ENCODE measurements around the gene UNC13D.

UNC13D gene

DNA sequence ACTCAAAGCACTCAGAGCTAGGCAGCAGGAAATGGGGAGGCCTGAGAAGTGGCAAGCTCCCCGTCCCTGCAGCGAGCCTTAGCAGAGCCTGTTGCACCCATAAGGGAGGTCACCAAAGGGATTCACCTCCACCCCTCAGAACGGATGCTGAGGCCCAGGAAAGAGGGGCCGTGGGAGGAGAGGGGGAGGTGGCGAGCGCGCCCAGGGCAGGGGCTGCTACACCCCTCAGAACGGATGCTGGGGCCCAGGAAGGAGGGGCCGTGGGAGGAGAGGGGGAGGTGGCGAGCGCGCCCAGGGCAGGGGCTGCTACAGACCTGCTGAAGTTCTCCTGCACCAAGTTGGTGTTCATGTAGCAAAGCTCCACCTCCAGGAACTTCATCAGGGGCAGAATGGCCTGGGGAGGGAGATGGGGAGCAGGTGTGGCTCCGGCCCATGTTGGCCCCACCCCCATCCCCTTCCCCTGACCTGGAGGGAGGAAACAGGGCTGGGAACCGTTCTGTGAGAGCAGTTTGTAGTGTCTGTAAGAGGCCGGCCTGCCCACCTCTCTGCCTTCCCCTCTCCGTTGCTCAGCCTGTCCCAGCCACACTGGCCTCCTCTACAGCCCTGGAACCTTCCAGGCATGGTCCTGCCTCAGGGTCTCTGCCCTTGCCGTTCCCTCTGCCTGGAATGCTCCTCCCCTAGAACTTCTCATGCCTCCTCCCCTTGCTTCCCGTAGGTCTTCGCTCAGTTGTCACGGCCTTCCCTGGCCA, 11.4 kb downstream of the UNC13D start:
- peak; percentile 86 for FAIRE-seq

DNA sequence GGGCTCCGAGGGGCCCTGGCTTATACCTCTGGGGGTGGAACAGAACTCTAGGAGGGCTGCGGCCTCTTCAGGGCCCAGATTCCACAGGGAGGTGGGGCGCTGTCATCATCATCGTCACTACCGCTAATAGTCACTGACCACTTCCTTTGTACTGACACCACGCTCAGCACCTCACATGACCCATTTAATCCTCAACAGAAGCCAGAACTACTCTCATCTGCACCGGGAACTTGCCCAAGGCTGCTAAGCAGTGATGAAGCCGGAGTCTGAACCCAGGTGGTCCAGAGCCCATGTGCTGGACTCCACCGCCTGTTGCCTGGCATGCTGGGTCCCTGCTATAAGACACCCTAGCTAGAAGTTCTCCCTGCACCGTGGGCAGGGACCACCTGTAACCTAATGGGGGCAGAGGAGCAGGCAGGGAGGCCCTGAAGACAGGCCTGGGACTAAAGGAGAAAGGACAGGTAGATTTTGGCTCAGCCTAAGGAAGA, 12.0 kb downstream of the UNC13D start:
- FAIRE-seq, result no peak

DNA sequence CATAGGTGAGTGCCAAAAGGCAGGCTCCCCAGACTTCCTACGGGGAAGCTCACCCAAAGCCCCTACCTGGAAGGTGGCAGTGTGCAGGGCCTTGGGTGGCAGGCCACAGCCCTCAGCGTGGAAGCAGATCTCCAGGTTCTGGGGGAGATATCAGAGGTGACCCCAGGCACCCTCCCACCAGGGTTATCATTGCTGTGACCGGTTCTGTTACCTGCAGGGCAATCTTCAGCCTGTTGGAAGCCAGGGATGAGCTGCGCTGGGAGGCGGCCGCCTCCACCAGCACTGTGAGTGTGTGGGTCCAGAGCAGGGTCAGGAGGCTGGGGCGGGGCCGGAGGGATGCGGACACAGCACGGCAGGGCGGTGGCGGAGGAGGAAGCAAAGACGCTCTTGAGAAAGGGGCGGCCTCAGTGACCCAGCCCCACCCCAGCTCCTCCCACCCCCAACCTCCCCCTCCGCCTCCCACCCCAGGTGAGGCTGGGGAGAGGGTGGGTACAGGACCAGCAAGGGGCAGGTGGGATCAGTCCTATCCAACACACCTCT, 13.1 kb downstream of the UNC13D start:
- no peak for FAIRE-seq

DNA sequence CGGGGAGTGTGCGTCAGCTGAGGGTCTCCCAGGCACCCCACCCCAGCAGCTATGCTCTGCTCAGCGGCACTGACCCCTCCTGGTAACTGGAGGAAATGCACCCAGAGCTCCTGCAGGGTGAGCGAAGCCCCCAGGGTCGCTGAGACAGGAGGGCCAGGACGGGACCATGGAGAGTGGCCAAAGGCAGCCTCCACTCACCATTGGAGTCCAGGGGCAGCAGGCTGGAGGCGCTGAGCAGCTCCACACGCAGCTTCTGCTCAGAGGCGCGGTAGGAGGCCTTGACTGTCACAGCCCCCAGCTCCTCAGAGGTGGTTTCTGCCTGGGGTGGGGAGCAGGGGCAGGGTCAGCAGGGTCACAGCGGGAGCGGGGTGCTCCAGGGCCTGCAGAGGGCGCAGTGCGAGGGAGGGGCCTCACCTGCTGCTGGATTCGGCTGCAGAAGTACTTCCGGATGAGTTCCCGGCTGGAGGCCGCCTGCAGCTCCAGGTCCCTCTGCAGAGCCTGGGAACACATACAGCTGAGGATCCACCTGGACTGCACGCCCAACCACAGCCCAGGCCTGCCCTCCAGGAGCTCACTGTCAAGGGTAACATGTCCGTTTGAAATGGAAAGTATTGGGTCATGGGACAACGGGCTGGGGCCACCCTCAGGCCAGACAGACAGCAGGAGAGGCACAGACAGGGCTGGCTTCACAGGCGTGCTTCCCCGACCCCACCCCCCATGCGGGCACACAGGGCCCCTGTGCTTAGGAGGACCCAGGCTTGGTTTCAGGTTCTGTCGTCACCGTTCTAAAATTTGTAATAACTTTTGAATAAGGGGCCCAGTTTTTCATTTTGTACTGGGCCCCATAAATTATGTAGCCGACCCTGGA, 13.8 kb downstream of the UNC13D start:
- FAIRE-seq, result no peak

DNA sequence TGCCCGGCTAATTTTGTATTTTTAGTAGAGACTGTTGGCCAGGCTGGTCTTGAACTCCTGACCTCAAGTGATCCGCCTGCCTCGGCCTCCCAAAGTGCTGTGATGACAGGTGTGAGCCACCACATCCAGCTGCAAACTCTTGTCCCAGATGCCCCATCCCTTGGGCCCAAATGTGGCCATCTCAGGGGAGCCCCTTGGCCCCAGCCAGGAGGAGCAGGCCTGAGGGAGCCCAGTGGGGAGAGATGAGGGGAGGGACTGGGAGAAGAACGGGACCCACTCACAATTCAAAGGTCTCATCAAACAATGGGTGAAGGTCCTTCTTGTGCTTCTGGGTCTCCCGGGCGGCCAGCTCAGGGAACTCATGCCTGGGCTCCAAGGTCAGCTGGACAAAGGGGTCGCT, 14.5 kb downstream of the UNC13D start:
- no peak for FAIRE-seq

DNA sequence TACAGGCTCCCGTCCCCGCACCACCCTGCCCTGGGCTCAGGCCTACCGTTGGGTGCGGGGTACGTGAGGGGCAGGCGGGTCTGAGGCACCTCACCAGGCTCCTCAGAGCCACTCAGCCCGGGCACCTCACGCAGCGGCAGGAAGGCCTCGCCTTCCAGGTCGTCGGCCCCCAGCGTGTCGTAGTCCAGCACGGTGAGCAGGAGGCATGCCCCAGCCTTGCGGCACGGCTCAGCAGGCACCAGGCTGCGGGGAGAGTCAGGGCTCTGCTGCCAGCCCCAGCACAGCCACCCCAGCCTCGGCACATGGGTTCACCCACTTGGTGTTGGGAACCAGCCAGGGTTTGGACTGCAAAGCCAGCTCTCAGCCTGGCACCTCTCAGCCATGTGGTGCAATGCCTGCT, 15.5 kb downstream of the UNC13D start:
- FAIRE-seq, result no peak

DNA sequence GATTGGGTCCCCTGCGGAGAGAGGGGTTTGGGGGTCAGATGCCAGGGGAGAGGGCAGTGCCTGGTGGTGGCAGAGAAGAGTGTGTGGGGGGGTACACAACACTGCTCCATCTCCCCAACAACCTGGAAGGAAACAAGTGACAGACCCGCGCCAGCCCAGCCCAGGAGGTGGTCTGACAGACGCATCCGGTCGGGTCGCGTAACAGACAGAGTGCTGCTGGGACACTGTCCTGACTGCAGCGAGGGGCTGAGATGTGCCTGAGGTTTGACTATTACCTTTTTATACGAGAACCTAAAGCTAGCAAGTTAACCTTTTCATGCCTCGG, 16.2 kb downstream of the UNC13D start:
- FAIRE-seq, result no peak

DNA sequence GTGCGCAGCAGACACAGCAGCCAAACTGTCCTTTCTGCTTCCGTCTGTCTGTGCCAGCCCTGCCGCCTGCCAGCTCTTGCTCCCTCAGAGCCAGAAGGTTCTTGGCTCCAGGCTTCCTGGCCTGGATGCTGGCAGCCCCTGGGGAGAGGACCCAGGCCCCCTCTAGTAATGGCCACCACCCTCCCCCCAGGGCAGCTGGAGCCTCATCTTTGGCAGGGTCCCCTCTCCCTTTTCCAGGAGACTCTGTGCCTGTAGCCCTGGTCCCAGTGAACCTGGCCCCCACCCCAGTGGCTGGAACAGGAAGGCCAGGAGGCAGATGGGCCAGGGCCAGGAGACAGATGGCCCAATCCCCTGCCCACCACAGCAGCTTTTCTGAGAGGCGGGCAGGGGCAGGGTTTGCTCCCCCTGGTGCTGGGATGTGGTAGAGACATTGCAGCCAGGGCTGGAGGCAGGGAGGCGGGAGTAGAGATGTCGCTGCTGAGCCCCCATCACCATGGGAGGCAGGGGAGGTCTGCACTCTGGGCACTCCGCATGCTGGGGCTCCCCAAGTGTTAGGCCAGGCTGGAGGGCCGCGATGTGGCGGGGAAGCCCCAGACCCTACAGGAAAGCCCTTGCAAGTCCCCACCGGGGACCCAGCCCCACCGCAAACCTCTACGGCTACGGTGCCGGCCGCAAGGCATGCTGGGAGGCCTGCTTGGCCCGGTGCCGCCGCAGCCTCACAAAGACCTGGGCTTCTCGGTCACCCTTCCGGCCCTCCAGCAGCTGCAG, 16.7 kb downstream of the UNC13D start:
- no peak for FAIRE-seq

DNA sequence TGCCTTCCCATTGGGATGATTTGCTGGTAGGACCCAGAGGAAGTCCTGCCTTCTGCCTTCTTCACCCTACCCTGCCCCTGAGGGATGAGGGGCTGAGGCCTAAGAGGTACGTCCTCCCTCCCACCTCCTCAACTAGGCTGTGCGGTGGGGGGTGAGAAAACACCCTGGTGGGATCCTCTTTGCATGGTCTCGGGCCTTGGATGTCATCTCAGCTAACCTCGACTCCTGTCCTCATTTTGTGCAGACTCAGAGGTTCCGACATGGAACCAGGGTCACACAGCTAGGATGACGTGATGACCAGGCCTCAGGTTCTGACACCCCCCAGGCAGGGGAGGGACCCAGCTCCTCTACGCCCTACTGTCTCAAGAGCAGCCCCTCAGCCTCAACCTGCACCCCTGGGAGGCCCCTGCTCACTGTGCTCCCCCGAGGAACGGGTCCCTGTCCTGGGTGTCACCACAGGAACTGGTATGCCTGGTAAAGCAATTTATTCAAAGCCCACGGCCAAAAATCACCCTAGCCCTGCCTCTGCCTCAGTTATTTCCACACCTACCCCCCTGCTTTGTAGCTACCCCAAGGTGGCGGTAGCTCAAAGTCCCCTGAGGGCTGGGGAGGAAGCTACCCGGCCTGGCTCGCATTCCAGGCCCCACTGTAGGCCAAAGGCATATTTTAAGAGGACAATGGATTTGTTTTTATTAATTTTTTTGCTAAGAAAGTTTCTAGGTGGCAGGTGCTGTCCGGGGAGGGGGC, 17.5 kb downstream of the UNC13D start:
- no peak for FAIRE-seq

DNA sequence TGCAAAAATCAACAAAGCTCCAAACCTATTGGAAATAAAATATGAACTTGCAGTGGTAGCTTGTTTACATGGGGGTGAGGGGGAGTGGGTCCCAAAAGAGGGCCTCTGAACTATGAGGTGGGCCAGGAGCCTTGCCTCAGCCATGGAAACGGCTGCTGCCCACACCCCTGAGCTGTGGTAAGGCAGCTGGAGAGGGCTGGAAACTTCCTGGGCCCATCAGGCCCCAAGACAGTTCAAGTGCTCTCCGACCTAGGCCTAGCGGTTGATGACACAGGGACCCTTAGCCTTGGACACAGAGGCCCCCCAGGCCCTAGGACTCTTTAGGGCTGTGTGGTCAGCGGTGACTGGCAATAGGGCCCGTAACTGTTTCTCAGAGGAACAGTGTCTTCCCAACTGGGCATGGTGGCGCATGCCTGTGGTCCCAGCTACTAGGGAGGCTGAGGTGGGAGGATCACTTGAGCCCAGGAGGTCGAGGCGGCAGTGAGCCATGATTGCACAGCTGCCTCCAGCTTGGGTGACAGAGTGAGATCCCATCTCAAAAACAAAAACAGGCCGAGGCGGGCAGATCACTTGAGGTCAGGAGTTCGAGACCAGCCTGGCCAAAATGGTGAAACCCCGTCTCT, 18.3 kb downstream of the UNC13D start:
- no peak for FAIRE-seq

DNA sequence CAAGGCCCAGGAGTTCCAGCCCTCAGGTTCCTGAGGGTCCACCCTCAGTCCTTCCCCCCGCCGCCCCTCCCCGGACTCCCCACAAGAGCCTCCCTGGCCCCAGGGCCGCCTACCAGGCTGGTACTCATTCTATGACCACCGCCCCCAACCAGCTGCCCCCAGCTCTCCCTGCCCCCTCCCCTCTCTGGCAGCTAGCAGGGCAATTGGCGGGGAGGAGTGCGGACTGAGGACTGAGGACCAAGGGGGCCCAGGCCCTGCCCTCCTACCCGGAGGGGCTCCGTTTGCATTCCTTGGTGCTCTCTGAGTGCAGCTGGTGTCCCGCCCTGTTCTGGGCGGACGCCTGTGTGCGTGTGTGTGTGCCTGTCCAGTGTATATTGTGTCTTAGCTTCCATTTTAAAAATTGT, 19.1 kb downstream of the UNC13D start:
- no peak for FAIRE-seq

DNA sequence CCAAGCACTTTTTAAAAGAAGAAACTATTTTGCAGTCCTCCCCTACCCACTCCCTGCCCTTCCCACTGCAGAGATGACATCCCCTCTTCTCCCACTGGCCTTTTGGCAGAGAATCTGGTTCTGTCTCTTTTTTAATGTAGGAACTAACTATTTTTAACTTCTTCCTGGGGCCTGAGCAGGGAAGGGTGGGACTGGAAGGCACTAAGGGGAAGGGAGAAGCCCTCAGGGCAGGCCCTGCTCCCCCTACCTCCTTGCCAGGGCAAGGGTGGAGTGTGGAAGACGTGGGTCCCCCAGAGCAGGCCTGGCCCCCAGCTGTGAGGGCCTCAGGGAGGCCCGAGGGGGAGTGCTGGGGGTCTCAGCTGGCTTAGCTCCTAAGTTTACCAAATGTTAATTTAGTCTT, 19.5 kb downstream of the UNC13D start:
- no peak for FAIRE-seq

DNA sequence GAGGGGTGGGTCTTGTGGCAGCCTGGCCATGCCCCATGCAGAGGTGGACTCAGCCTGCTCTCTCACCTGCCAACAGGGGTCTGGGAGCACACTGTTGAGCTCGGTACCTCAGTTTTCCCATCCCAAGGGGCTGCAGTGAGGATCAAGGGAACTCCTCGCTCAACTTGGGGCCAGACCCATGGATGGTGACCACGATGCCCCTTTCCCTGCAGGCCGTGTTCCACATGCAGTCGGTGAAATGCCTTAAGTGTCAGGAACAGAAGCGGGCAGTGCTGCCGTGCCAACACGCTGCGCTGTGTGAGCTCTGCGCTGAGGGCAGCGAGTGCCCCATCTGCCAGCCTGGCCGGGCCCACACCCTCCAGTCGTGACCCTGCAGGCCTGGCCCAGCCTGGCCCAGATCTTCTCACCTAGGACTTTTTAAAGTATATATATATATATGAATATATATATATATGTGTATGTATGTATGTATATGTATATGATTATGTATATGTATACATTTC, 20.1 kb downstream of the UNC13D start:
- no peak for FAIRE-seq

DNA sequence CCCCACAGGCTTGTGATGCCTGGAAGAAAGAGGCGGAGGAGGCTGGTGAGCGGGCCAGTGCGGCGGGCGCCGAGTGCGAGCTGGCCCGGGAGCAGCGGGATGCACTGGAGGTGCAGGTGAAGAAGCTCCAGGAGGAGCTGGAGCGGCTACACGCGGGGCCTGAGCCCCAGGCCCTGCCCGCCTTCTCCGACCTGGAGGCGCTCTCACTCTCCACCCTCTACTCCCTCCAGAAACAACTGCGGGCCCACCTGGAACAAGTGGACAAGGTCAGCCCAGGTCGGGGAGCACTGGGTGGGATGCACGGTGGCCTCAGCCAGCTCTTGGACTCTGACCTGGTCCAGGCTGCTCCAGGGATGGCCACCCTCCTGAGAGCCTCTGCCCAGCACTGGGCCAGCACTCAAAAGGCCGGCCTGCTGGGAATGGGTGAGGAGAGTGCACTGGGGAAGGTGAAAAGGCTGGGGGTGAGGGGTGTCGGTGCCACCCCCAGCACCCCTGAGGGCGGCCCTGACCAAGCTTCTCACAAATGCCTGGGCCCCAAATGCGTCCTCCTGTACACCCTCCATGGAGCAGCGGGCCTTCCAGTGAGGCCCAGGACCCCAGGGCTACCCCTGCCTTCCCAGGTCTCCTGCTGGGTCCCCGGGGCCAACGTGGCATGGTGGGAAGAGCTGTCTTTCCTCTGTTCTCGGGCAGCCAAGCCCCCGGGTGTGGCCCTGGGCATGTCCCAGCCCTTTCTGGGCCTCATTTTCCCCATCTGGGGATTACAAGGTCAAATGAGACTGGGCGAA, 20.8 kb downstream of the UNC13D start:
- FAIRE-seq, result no peak

DNA sequence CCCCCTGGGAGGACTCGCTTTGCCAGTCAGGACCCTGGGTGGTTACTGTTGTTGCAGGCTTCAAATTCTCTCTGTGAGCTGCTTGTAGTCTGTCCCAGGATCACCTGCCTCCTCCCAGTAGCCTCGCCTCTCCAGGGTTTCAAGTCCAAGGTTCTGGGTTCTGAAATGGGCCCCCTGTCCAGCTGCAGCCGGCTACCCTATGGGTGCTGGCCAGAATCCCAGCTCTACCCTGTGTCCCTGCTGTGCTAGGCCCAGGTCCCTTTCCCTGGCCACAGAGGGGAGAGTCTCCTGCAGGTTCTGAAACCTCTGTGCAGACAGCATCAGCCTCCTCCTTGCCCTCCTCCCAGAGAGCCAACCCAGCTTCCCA, 21.4 kb downstream of the UNC13D start:
- no peak for FAIRE-seq

DNA sequence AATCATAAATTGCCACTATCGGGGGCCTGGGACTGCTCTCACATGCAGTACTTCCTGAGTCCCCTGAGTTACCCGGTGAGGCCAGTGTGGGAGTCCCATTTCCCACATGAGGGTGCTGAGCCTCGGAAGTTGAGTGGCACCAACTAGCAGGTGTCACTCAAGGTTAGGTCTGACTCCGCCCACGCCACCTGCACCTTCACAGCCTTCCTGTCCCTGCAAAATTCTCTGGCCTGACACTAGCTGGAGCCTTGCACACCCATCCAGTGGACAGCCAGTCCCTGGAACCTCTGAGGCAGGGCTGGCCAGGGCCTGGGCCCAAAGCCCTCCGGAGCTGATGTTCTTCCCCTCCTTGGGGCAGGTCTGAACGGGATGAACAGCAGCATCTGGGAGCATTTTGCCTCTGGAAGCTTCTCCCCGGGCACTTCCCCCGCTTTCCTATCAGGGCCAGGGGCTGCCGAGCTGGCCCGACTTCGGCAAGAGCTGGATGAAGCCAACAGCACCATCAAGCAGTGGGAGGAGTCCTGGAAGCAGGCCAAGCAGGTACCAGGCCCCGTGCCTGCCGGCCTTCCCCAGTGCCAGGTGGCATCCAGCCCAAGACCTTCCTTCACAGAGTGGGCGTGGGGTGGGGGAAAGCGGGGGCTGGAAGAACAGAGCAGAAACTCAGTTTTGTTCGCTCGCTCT, 21.9 kb downstream of the UNC13D start:
- no peak for FAIRE-seq

DNA sequence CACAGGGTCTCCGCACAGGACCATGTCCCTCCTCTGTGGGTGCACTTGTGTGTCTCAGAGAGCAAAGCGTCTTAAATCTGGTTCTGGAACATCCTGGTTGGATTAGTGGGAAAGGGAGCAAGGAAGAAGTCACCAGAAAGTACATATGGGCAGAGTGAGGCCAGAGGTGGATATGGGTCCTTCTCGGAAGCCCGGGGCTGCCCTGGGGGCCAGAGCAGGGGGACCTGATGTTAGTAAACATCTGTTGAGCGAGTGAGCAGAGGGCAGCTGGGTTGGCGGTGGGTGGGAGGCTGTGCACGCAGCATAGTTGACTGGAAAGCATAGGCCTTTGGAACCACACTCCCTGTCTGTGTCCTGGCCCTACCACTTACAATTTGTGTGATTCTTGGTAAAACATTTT, 22.7 kb downstream of the UNC13D start:
- FAIRE-seq, result no peak

DNA sequence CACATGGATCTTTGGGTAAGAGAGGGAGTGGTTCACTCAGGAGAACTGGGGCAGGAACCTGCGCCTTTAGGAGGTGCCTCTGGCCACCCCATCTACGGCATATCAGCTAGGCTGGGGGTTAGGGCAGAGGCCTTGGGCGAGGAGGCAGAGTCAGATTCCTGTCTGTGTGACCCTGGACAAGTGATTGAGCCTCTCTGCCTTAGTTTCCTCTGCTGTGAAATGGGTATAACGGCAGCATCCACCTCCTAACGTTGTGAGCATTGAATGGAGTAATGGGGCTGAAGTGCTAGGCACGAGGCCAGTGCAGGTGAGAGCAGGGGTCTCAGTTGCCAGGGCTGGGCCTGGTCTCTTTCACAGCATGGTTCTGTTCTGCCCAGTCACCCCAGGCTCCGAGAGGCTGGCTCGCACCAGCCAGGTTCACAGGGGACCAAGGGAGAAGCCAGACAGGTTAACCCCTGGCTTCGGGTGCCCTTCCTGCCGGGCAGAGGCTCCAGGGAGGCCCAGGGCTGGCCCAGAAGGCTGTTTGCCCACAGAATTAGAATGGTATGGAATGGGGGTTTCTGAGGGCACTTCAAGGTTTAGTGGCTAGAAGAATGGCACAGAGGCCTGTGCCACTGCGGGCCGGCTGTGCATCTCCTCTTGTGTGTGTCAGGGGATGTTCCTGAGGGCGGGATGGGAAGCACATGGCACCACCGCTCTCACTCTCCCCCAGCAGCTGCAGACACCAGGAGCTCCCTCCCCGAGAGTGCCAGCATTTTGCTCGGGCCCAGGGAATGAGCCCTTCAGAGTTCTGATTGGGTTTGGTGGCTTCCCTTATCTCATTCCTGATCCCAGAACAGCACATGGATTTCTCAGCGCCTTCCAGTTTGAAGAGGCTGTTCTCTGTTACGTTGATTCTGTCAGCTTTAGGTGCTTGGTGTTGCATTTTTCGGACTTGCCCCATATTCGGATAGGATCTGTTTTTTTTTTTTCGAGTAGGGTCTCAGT, 23.8 kb downstream of the UNC13D start:
- no peak for FAIRE-seq

DNA sequence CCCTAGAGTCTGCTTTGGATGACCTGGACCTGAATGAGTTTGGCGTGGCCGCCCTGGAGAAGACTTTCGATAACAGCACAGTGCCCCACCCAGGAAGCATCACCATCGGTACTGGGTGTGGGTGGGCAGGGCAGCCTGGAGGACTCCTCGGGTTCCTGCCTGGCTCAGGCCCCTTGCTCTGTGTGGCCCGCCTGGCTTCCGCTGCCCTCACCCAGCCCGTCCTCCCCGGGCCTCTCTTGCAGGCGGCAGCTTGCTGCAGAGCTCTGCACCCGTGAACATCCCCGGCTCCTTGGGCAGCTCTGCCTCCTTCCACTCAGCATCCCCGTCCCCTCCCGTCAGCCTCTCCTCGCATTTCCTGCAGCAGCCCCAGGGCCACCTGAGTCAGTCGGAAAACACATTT, 24.5 kb downstream of the UNC13D start:
- FAIRE-seq, result no peak
